A673 (cell line): Measurements from ENCODE around the gene ZNF146. TPM values are rescaled to one million over a fixed set of nuclear protein-coding genes. Genes with fewer than 3 reads are reported as not detected.

Experiments used
- BruUV-seq: library from RNA; stranded (reverse); fragments of 400-500 nt; replicated peaks from 2 replicates; lab custom pipeline; 2021; lab: Mats Ljungman, UMichigan
- CTCF ChIA-PET: fragments of 300-600 bp; sonication (Branson Sonifier 250); formaldehyde crosslinking; loops from one replicate; lab custom pipeline; 2022; ENCODE audit warnings: antibody characterized with exemption; lab: Charles Lee
- POLR2A ChIA-PET: fragments of 300-600 bp; sonication (Branson Sonifier 250); formaldehyde crosslinking; loops from one replicate; lab custom pipeline; 2022; ENCODE audit warnings: antibody characterized with exemption; ENCODE audit not compliant: low non-redundant PET; lab: Charles Lee
- DNase-seq: peaks from one replicate; pipeline ENCODE4 v3.0.0-alpha.2; 2015; ENCODE audit warnings: low spot score
- H3K27ac ChIP-seq: fragments of 200-600 bp; sonication (generic); 2 replicates; pipeline ENCODE4 v1.5.1; 2016; ENCODE audit warnings: mixed run types, low read depth, mild to moderate bottlenecking, mixed read lengths, antibody characterized with exemption, low read length; ENCODE audit not compliant: poor library complexity, severe bottlenecking
- H3K27me3 ChIP-seq: fragments of 200-600 bp; sonication (generic); replicated peaks from 2 replicates; pipeline ENCODE4 v1.6.1; 2017; ENCODE audit warnings: mixed run types, low read depth, mild to moderate bottlenecking, mixed read lengths, antibody characterized with exemption, low read length; ENCODE audit not compliant: insufficient read depth, poor library complexity
- H3K36me3 ChIP-seq: fragments of 200-600 bp; sonication (generic); 2 replicates; pipeline ENCODE4 v1.6.1; 2016; ENCODE audit warnings: mixed run types, mild to moderate bottlenecking, mixed read lengths, antibody characterized with exemption, low read length; ENCODE audit not compliant: insufficient read depth, poor library complexity, severe bottlenecking
- H3K4me1 ChIP-seq: fragments of 200-600 bp; sonication (generic); 2 replicates; pipeline ENCODE4 v1.6.1; 2017; ENCODE audit warnings: mixed run types, mild to moderate bottlenecking, mixed read lengths, antibody characterized with exemption, low read length; ENCODE audit not compliant: insufficient read depth, poor library complexity, severe bottlenecking
- H3K4me3 ChIP-seq: fragments of 200-600 bp; sonication (generic); 2 replicates; pipeline ENCODE4 v1.5.1; 2016; ENCODE audit warnings: low read depth, mixed run types, mild to moderate bottlenecking, mixed read lengths, low read length; ENCODE audit not compliant: poor library complexity, severe bottlenecking
- H3K9me3 ChIP-seq: fragments of 200-600 bp; sonication (generic); 2 replicates; pipeline ENCODE4 v1.6.1; 2016; ENCODE audit warnings: mixed run types, low read depth, mild to moderate bottlenecking, mixed read lengths, antibody characterized with exemption, low read length; ENCODE audit not compliant: poor library complexity, severe bottlenecking
- EZH2 ChIP-seq: fragments of 200-600 bp; sonication (generic); IDR thresholded peaks from 2 replicates; pipeline ENCODE4 v1.6.1; 2017; ENCODE audit warnings: borderline replicate concordance, low read depth, mild to moderate bottlenecking, mixed read lengths, antibody characterized with exemption, low read length; ENCODE audit not compliant: poor library complexity, severe bottlenecking
- intact Hi-C: fragments of 100-400 bp; cut with micrococcal nuclease; formaldehyde crosslinking; loops from one replicate; pipeline ENCODE4 v1.10.0; 2022; ENCODE audit not compliant: unreplicated experiment
- total RNA-seq: library from RNA; stranded (reverse); gene quantifications from 2 replicates; pipeline ENCODE4 v1.2.3, GENCODE V29; 2021
- TF ChIP-seq, protein P1 (sequence below): fragments of 300-800, 200-600 bp; sonication (generic); conservative IDR thresholded peaks from 2 replicates; pipeline ENCODE4 v1.5.1; 2017; ENCODE audit warnings: low read depth, mild to moderate bottlenecking, antibody characterized with exemption, low read length, moderate library complexity, mixed read lengths

Gene ZNF146
- total RNA-seq, 1 experiment from 2014 or later, result 130 TPM

DNA sequence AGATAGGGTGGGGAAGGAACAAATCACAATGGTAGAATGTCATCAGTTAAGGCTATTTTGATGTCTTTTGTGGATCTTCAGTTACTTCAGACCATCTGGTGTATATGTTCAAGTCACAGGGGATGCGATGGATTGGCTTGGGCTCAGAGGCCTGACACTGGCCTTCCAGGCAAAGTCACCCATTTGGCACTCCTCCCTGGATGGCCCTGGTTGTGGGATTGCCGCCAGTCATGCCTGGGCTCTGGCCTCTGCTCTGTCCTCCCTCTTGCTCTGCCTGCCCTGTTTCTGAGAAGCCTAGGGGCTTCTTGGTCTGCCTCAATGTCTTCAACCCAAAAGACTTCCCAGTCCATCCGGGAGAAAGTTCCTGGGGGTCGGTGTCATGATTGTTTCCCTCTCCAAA, 50.2 kb downstream of the ZNF146 start:
- CTCF ChIA-PET, result no interaction called here
- BruUV-seq, result no TSS peak
- Histone ChIP-seq H3K4me3 (no peak overlapping the region), H3K36me3 (no peaks in the 10 kb centered on the region), H3K4me1 (no peaks in the 10 kb centered on the region), H3K27ac (no peak overlapping the region), H3K27me3 (no peaks in the 10 kb centered on the region), H3K9me3 (no peaks in the 10 kb centered on the region)
- intact Hi-C loops, result no loop called here
- TF ChIP-seq, protein P1, sequence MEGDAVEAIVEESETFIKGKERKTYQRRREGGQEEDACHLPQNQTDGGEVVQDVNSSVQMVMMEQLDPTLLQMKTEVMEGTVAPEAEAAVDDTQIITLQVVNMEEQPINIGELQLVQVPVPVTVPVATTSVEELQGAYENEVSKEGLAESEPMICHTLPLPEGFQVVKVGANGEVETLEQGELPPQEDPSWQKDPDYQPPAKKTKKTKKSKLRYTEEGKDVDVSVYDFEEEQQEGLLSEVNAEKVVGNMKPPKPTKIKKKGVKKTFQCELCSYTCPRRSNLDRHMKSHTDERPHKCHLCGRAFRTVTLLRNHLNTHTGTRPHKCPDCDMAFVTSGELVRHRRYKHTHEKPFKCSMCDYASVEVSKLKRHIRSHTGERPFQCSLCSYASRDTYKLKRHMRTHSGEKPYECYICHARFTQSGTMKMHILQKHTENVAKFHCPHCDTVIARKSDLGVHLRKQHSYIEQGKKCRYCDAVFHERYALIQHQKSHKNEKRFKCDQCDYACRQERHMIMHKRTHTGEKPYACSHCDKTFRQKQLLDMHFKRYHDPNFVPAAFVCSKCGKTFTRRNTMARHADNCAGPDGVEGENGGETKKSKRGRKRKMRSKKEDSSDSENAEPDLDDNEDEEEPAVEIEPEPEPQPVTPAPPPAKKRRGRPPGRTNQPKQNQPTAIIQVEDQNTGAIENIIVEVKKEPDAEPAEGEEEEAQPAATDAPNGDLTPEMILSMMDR, result no peak
- no peak for TF ChIP-seq EZH2
- POLR2A ChIA-PET, result no interaction called here
- no peak for DNase-seq

DNA sequence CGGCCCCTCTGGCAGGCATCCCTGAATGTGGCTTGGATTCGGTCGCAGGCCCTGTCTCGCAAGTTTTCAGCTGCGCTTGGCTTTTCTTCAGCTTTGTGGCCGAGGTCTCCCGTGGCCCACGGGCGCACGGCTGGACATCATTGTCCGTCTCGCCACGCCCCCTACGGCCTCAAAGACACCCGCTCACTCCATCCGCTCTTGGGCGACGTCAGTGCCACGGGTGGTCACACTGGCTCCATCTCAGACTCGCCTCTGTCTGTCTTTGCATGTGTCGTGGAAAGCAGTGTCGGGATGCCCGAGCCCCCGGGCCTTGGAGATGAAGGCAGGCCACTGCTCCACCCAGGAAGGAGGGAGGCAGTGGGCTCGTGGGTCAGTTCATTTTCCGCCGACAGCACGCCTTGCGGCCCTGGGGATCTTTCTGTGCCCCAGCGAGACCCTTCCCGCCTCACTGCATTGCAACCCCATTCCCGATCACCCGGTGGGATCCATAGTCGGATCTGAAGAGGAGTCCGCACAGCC, 51.0 kb downstream of the ZNF146 start:
- Histone ChIP-seq H3K4me1 (no peaks in the 10 kb centered on the region), H3K27me3 (no peaks in the 10 kb centered on the region), H3K36me3 (no peaks in the 10 kb centered on the region), H3K4me3 (no peak overlapping the region), H3K27ac (no peak overlapping the region), H3K9me3 (no peaks in the 10 kb centered on the region)
- ChIA-PET CTCF (no interaction called here), POLR2A (no interaction called here)
- no peak for DNase-seq
- intact Hi-C loops, result no loop called here
- no TSS peak for BruUV-seq
- no peak for TF ChIP-seq EZH2
- TF ChIP-seq, protein P1, result no peak

DNA sequence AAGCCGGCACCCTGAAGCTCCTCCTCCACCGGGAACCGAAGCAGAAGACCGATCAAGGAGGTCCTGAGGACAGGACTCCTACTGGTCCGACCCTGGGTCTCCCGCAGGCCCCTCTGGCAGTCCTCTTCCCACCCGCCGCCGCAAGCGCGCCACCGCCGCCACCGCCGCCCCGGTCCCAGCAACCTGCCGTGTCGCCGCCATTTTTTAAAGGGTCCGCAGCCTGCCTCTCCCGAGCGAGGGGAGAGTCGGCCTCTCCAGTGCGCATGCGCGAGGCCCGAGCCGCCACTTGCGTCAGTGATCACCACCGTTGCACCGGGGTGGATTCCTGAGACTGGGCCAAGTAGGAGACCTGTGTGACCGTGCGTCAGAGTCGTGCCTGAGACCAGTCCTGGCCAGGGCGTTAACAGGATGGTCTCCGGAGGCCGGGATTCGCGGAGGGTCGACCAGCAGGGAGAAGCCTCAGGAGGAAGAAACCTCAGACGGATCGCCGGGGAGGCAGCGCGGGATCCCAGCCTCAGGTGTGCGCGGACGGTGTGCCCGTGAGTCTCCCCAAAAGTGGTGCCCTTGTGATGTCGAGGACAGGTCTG, 51.6 kb downstream of the ZNF146 start:
- ChIA-PET CTCF (no interaction called here), POLR2A (no interaction called here)
- no peaks in the 10 kb centered on the region for H3K27me3 ChIP-seq
- DNase-seq, result no peak
- no peaks in the 10 kb centered on the region for H3K36me3 ChIP-seq
- H3K9me3 ChIP-seq, result no peaks in the 10 kb centered on the region
- intact Hi-C loops, result no loop called here
- no peak overlapping the region for H3K4me3 ChIP-seq
- TF ChIP-seq, protein P1, result no peak
- no peak for TF ChIP-seq EZH2
- H3K4me1 ChIP-seq, result no peaks in the 10 kb centered on the region
- BruUV-seq, result no TSS peak
- no peak overlapping the region for H3K27ac ChIP-seq
